Skeletal muscle tissue (tissue), 4 donors: ENCODE results near the gene SATB1. TPM values are rescaled to one million over a fixed set of nuclear protein-coding genes. Genes with fewer than 3 reads are reported as not detected.
"Not testable (repeated sequence)": the region's sequence is repeated elsewhere in the genome, so short reads cannot be mapped to it uniquely, and the experiment has no call there.

Experiments used
- H3K27ac ChIP-seq: one replicate; pipeline ENCODE4 v1.7.0; 2013; ENCODE audit warnings: mild to moderate bottlenecking, low read depth, low read length, inconsistent platforms
- H3K27me3 ChIP-seq, 3 donors: one replicate each; pipeline ENCODE4 v1.7.0; 2013; ENCODE audit warnings: low read length in 3 of 3; ENCODE audit not compliant: control insufficient read depth in 3 of 3, insufficient read depth in 3 of 3
- H3K36me3 ChIP-seq, 3 donors: one replicate each; pipeline ENCODE4 v1.7.0; 2013; ENCODE audit warnings: low read length in 3 of 3; ENCODE audit not compliant: control insufficient read depth in 3 of 3, insufficient read depth in 3 of 3
- H3K4me1 ChIP-seq, 3 donors: one replicate each; pipeline ENCODE4 v1.7.0; 2013; ENCODE audit warnings: low read length in 3 of 3, mild to moderate bottlenecking in 3 of 3; ENCODE audit not compliant: control insufficient read depth in 3 of 3, insufficient read depth in 3 of 3
- H3K4me3 ChIP-seq, 3 donors: one replicate each; pipeline ENCODE4 v1.7.0; 2013; ENCODE audit warnings: low read length in 3 of 3
- H3K9ac ChIP-seq, 3 donors: one replicate each; pipeline ENCODE4 v1.7.0; 2013; ENCODE audit warnings: low read length in 3 of 3, mild to moderate bottlenecking in 3 of 3, moderate library complexity in 2 of 3, low read depth in 1 of 3
- H3K9me3 ChIP-seq, 3 donors: one replicate each; pipeline ENCODE4 v1.7.0; 2013; ENCODE audit warnings: low read length in 3 of 3; ENCODE audit not compliant: control insufficient read depth in 3 of 3
- total RNA-seq: library from RNA; depleted of rRNA; stranded (reverse); fragments of >200 nt; gene quantifications from one replicate; pipeline ENCODE4 v1.2.3, GENCODE V29; 2014
- donor health status: Osteomylitis.

Gene SATB1
- total RNA-seq, 1 donor from 2014 or later, result 21.4 TPM

- no peak overlapping the region for H3K27ac ChIP-seq
- H3K4me1 ChIP-seq, result no peaks in the 10 kb centered on the region
- H3K4me3 ChIP-seq, result no peak overlapping the region
- H3K9me3 ChIP-seq, result no peaks in the 10 kb centered on the region
- no peaks in the 10 kb centered on the region for H3K27me3 ChIP-seq
- H3K9ac ChIP-seq, result no peak overlapping the region
- peaks cover 16 to 22% (median 19%) of the 10 kb centered on the region in 3 donors for H3K36me3 ChIP-seq
Observed at GRCh38 chr3:18346097-18346496, 79.0 kb downstream of the SATB1 start.

DNA sequence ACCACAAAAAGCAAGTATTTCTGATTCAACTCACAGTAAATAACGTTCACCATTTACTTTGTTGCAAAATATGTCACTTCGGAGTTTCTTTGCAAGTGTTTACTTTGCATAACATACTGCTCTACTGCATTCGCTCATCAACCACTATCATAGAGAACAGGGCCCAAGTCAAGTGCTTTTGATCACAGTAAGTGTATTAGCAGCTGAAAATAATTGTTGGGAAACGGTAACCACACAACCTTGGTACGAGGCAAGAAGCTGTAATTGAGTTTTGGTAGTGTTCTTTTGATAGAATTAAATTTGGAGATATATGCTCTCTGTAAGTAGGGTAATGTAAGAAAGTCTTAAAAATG is 80.1 kb downstream of the SATB1 start:
- Histone ChIP-seq H3K4me3 (no peak overlapping the region), H3K9me3 (no peaks in the 10 kb centered on the region)

GRCh38 chr3:18344306-18345014 is 80.7 kb downstream of the SATB1 start:
- H3K9ac ChIP-seq, result no peak overlapping the region
- no peaks in the 10 kb centered on the region for H3K27me3 ChIP-seq
- H3K4me1 ChIP-seq, result no peaks in the 10 kb centered on the region
- H3K27ac ChIP-seq, result no peak overlapping the region
- H3K4me3 ChIP-seq, result no peak overlapping the region
- H3K36me3 ChIP-seq, result peaks cover 8% of the 10 kb centered on the region in 3 donors
- H3K9me3 ChIP-seq, result no peaks in the 10 kb centered on the region

More for the DNA sequence above, 80.1 kb downstream of the SATB1 start:
- H3K36me3 ChIP-seq, result peaks cover 9 to 14% (median 11%) of the 10 kb centered on the region in 3 donors
- no peak overlapping the region for H3K27ac ChIP-seq
- no peaks in the 10 kb centered on the region for H3K27me3 ChIP-seq
- H3K4me1 ChIP-seq, result no peaks in the 10 kb centered on the region
- H3K9ac ChIP-seq, result no peak overlapping the region

DNA sequence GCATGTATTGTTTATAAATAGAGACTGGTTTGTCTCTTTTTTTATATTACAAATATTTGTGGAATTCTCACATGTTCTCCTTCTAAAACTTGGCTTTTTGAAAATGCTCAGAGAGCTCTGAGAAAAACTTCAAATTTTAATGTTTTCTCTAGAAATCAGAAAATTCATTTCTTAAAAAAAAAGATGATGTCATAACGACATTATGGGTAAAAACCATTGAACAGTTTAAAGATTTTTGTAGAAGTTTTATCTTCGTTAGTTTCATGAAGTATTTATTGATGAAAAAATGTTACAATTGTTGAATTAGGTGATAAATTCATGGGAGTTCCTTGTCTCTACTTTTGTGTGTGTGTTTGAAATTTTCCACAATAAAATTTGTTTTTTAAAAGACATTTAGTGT is 81.3 kb downstream of the SATB1 start:
- Histone ChIP-seq H3K27me3 (no peaks in the 10 kb centered on the region), H3K9ac (no peak overlapping the region), H3K36me3 (peaks cover 2% of the 10 kb centered on the region in 3 donors), H3K4me1 (no peaks in the 10 kb centered on the region), H3K4me3 (no peak overlapping the region), H3K9me3 (no peaks in the 10 kb centered on the region), H3K27ac (no peak overlapping the region)

GRCh38 chr3:18338827-18339514 is 86.2 kb downstream of the SATB1 start:
- Histone ChIP-seq H3K9me3 (no peaks in the 10 kb centered on the region), H3K27ac (no peak overlapping the region), H3K9ac (no peak overlapping the region), H3K27me3 (no peaks in the 10 kb centered on the region), H3K4me1 (no peaks in the 10 kb centered on the region), H3K4me3 (no peak overlapping the region), H3K36me3 (no peaks in the 10 kb centered on the region)

- H3K27ac ChIP-seq, result no peak overlapping the region
- no peaks in the 10 kb centered on the region for H3K27me3 ChIP-seq
- H3K36me3 ChIP-seq, result no peaks in the 10 kb centered on the region
- H3K4me3 ChIP-seq, result no peak overlapping the region
- no peaks in the 10 kb centered on the region for H3K4me1 ChIP-seq
- H3K9me3 ChIP-seq, result no peaks in the 10 kb centered on the region
- no peak overlapping the region for H3K9ac ChIP-seq
Observed at GRCh38 chr3:18337231-18337630, 87.9 kb downstream of the SATB1 start.

DNA sequence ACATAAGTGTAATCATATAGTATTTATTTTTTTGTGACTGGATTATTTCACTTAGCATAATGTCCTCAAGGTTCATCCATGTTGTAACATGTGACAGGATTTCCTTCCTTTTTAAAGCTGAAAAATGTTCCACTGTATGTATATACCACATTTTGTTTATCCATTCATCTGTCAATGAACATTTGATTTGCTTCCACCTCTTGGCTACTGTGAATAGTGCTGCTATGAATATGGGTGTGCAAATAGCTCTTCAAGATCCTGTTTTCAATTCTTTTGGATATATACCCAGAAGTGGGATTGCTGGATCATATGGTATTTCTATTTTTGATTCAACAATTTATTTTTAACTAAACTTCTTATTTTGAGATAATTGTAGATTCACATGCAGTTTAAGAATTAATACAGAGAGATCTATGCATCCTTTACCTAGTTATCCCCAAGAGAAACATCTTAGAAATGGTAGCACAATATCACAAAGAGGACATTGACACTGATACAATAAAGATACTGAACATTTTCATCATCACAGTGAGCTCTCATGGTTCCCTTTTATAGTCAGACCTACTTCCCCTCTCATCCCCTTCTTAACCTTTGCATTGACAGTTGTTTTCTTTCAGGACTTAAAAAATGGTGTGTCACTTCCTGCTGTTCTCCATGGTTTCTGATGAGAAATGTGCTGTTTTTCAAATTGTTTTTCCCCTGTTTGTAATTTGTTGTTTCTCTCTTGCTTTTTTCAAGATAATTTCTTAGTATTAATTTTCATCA is 90.1 kb downstream of the SATB1 start:
- H3K36me3 ChIP-seq, result no peaks in the 10 kb centered on the region

GRCh38 chr3:18330772-18331441 is 94.2 kb downstream of the SATB1 start:
- H3K36me3 ChIP-seq, H3K9me3 ChIP-seq, H3K4me3 ChIP-seq, H3K27ac ChIP-seq, H3K9ac ChIP-seq, H3K4me1 ChIP-seq, H3K27me3 ChIP-seq: not testable (repeated sequence)

More for the DNA sequence above, 90.1 kb downstream of the SATB1 start:
- Histone ChIP-seq H3K27me3 (no peaks in the 10 kb centered on the region), H3K9me3 (no peaks in the 10 kb centered on the region), H3K27ac (no peak overlapping the region), H3K4me1 (no peaks in the 10 kb centered on the region), H3K4me3 (no peak overlapping the region), H3K9ac (no peak overlapping the region)

- no peaks in the 10 kb centered on the region for H3K27me3 ChIP-seq
- no peaks in the 10 kb centered on the region for H3K9me3 ChIP-seq
- no peak overlapping the region for H3K9ac ChIP-seq
- H3K4me1 ChIP-seq, result no peaks in the 10 kb centered on the region
- H3K27ac ChIP-seq, result no peak overlapping the region
- no peak overlapping the region for H3K4me3 ChIP-seq
- no peaks in the 10 kb centered on the region for H3K36me3 ChIP-seq
Observed at GRCh38 chr3:18308096-18308650, 117.0 kb downstream of the SATB1 start.
